Medulla oblongata (tissue), 1 donor: Measurements from ENCODE around the gene GALNT7.
"Not testable (repeated sequence)": the region's sequence is repeated elsewhere in the genome, so short reads cannot be mapped to it uniquely, and the experiment has no call there.

ENCODE experiments used
- DNase-seq: peaks from one replicate; pipeline ENCODE4 v3.0.0-alpha.2; 2015; ENCODE audit errors: extremely low spot score

The GALNT7 gene

GRCh38 chr4:173195109-173195508 lies 26.5 kb downstream of the GALNT7 start:
- peak; percentile 32 for DNase-seq

DNA sequence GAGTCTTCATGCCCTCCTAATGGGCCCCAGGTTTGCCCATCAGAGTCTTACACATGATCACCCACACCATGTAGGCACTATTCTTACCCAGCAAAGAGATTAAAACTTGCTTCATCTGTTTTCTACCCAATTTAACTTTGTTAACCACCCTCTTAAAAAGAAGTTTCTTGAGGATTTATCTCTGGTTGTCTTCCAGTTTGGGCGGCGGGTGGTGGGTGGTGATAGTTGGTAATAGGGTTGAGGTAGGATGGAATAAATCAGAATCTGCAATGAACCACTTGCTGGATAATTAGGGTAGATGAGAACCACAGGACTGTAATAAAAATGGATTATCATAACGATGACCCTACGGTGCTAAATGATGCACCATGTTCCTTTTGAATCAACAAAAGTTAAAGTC lies 30.9 kb downstream of the GALNT7 start:
- DNase-seq = no peak

GRCh38 chr4:173200103-173200884 lies 31.7 kb downstream of the GALNT7 start:
- DNase-seq = no peak

DNA sequence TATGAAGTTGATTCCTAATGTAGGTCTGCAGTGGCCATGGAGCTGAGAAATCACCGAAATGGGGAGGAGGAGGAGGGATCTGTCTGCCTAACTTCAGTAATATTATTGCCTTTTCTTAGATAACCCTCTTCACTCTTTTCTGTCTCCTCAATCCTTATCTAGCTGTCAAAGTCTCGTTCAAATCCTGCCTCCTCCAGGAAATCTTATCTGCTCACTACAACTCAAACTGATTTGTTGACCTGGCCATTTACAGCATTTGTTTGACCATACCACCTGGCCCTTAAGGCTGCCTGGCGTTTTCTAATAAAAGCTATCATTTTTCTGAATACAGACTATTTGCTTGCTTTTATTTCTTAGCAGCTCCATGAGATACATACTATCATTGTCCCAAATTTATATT lies 33.8 kb downstream of the GALNT7 start:
- DNase-seq = no peak

- no peak for DNase-seq
Observed at GRCh38 chr4:173205656-173206055, 37.0 kb downstream of the GALNT7 start.

DNA sequence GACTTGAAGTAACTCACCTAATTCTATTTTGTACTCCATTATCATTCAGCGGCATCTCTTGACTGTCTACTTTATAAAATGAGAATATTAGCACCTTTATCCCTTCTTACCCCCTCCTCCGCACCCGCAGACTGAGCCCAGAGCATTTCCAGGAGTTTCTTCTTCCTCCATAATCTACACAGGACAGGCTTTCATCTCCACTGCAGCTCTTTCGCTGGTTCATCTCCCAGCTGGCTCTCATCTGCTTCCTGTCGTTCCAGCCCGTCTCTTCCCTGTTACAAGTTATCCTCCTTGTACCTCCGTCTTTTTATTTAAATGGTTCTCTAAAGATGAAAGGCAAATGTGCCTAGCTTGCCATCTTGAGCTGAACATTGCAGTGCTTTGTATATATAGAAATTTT lies 39.8 kb downstream of the GALNT7 start:
- no peak for DNase-seq

DNA sequence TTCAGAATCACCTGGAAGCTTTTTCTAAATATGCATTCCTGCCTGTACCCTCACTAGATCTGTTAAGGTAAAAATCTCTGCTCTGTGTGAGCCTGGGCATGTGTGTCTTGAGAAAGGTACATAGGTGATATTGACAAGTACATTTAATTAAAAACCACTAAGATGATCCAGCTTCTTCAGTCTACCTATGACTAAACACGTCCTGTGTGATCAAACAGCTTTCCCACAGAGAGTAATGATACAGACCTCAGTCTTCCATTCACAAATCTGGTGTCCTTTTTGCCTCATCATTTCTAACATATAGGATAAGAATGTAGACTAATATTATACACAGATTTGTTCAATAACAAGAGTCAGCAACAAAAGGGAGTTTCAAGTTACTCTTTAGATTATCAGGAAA lies 42.6 kb downstream of the GALNT7 start:
- DNase-seq = no peak

- no peak for DNase-seq
Observed at GRCh38 chr4:173211838-173212237, 43.2 kb downstream of the GALNT7 start.

GRCh38 chr4:173212379-173212778 lies 43.8 kb downstream of the GALNT7 start:
- DNase-seq = no peak

GRCh38 chr4:173213296-173213695 lies 44.7 kb downstream of the GALNT7 start:
- no peak for DNase-seq

DNA sequence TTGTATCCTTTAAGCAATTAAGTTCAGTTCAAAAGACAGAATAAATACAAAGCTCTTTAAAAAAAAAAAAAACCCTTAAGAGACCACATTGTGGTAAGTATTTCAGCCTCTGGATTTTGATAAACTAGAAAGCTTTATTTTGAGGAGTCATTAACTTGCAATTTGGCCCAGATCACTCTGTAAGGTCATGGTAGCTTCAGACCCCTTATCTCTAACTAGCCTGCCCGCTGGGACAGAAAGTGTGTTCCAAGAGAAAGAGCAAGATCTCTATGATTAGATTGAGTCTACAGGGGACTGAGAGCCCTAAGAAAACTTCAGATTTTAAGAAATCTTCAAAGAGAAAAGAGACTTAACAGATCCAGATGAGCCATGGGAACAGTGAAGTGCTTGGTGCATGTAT lies 45.6 kb downstream of the GALNT7 start:
- DNase-seq = no peak

- DNase-seq = no peak
Observed at GRCh38 chr4:173214661-173215060, 46.0 kb downstream of the GALNT7 start.

DNA sequence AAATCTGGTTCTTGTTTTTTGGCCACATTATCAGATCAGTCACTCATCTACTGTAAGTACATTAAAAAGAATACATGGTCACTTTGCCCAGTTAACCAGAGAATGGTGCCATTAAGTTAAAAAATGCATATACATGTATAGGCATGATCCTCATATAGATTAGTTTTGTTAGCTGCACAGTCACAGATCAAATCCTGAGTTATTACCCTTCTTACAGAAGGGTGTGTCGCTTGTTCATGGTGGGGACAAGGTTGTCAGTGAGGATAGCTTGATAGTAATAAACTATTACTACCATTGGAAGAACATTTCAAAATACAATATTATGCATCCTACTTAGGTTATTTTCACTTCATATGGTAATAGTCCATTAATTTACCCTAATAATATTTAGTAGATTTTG lies 48.5 kb downstream of the GALNT7 start:
- no peak for DNase-seq

DNA sequence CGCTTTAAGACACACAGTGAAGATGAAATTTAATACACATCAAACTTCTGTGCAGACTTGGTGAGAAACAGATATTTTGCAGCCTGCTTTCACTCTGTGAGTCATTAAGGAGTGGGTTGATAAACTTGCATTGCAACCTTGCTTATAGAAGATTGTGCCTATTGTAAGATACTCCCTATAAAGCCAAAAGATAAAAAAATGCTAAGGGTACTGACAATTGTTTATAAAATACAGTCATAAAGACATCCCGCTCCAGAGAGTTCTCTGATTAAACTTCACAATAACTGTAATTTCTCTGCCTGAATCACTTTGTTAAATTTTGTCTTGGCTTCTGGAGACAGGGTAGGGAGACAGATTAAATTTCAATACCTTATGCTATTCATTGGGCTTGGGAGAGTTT lies 49.1 kb downstream of the GALNT7 start:
- no peak for DNase-seq

- no peak for DNase-seq
Observed at GRCh38 chr4:173218411-173219125, 50.0 kb downstream of the GALNT7 start.

DNA sequence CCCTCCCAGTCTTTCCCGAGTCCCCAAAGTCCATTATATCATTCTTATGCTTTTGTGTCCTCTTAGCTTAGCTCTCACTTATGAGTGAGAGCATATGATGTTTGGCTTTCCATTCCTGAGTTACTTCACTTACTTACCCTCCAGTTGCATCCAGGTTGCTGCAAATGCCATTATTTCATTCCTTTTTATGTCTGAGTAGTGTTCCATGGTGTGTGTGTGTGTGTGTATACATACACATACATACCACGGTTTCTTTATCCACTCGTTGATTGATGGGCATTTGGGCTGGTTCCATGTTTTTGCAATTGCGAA lies 50.5 kb downstream of the GALNT7 start:
- not testable (repeated sequence) for DNase-seq

- no peak for DNase-seq
Observed at GRCh38 chr4:173223743-173224142, 55.1 kb downstream of the GALNT7 start.

DNA sequence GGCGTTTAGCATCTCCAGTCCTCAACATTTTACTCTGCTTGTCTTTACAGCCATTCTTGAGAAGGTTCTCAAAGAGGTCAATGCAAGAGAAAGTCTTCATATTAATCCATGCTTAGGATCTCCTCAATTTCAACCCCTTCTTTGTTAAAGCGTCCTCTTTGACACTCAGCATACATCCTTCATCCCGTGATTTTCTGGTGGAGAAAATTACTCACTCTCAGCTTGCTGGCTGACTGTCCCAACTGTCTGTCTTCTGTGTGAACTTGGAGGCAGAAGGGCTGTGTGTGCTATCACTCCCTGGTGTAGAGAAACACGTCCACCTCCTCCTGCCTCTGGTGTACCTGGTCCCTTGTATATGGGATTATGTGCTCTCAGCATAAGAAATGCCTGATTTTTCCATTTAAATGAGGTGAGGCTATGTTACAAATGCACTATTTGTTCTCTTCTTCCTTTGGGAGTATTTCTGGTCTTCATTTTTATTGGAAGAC lies 57.8 kb downstream of the GALNT7 start:
- no peak for DNase-seq

DNA sequence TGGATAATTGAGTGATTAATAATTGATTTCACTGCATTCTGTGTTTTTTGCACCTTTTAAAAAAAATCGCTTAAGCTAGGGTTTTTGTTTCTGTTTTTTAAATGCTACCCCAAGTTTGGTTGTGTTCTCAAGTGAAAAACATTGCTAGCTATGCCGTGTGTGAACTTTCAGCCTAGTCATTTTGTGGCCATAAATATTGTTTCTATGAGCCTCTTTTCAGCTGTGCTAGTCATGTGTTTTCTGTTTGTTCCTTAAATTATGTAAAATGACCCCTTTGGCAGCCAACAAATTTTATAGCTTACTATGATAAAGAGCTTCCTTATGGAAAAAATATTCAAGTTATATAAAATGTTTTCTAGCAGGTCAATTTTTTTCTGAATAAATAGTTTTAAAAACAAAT lies 59.1 kb downstream of the GALNT7 start:
- no peak for DNase-seq

DNA sequence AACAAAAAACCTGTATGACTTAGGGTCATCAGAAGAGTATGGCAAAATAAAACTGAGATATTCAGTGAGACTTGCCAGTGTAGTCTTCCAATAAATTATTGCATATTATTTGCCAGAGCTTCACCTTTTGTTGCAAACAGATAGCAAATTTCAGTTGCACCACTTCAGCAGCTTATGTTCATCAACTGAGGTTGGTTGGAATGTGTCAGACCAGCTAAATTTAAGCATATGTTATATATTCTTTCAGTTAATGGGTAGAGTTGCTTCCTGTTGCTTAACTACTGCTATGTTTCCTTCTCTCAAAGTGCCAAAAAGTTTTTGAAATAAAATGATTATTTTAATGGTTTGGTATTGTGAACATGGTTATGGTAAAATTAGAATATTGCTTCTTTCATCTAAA lies 61.5 kb downstream of the GALNT7 start:
- no peak for DNase-seq

GRCh38 chr4:173231916-173232315 lies 63.3 kb downstream of the GALNT7 start:
- no peak for DNase-seq

- no peak for DNase-seq
Observed at GRCh38 chr4:173233857-173234256, 65.2 kb downstream of the GALNT7 start.

GRCh38 chr4:173235050-173235449 lies 66.4 kb downstream of the GALNT7 start:
- no peak for DNase-seq
